SK-N-SH (cell line): ENCODE data around the gene KIF13A. TPM values are rescaled to one million over a fixed set of nuclear protein-coding genes. Genes with fewer than 3 reads are reported as not detected.

Experiments used
- CTCF ChIA-PET: fragments of 300-600, 350-600 bp; formaldehyde crosslinking; extraction: SDS; loops from one replicate; lab custom pipeline; 2021; lab: Yijun Ruan, JAX
- POLR2A ChIA-PET: fragments of 350-600 bp; sonication (Branson Sonifier 250); formaldehyde crosslinking; extraction: SDS; loops from one replicate; lab custom pipeline; 2020; ENCODE audit warnings: antibody characterized with exemption, inconsistent platforms; lab: Yijun Ruan, JAX
- DNase-seq: peaks from one replicate; pipeline ENCODE4 v3.0.0; 2012
- H2AFZ ChIP-seq: fragments of 200-600 bp; sonication (generic); 2 replicates; pipeline ENCODE4 v1.8.1; 2016; ENCODE audit warnings: antibody characterized with exemption, mild to moderate bottlenecking, low read depth
- H3F3A ChIP-seq: fragments of 200-600 bp; sonication (generic); replicated peaks from 2 replicates; pipeline ENCODE3; 2016; ENCODE audit warnings: antibody characterized with exemption, mild to moderate bottlenecking; ENCODE audit not compliant: insufficient read depth
- H3K27ac ChIP-seq, 2 experiments: fragments of 200-500 bp in 1 of 2; fragments of 200-600 bp in 1 of 2; sonication (Bioruptor generic) in 1 of 2; sonication (generic), shearing (Covaris generic) in 1 of 2; 2 replicates each; pipeline versions ENCODE4 v1.5.1 to v1.6.1; 2014 to 2016; ENCODE audit warnings: low read depth in 2 of 2, inconsistent platforms in 1 of 2, low read length in 1 of 2, mild to moderate bottlenecking in 1 of 2, mixed read lengths in 1 of 2
- H3K27me3 ChIP-seq: fragments of 200-600 bp; sonication (generic), shearing (Covaris generic); 2 replicates; pipeline ENCODE4 v1.6.1; 2016; ENCODE audit warnings: mixed run types; ENCODE audit not compliant: insufficient read depth
- H3K36me3 ChIP-seq, 2 experiments: fragments of 200-500 bp in 1 of 2; fragments of 200-600 bp in 1 of 2; sonication (Bioruptor generic) in 1 of 2; sonication (generic) in 1 of 2; replicated peaks in 1 of 2; 2 replicates each; pipeline versions ENCODE3 to v1.5.1; 2014 to 2016; ENCODE audit warnings: low read length in 1 of 2, mild to moderate bottlenecking in 1 of 2; ENCODE audit not compliant: insufficient read depth in 2 of 2, control insufficient read depth in 1 of 2
- H3K4me1 ChIP-seq, 2 experiments: fragments of 200-500 bp in 1 of 2; fragments of 200-600 bp in 1 of 2; sonication (Bioruptor generic) in 1 of 2; sonication (generic), shearing (Covaris generic) in 1 of 2; 2 replicates each; pipeline versions ENCODE4 v1.5.1 to v1.6.1; 2014 to 2016; ENCODE audit warnings: low read depth in 1 of 2, low read length in 1 of 2, mixed run types in 1 of 2; ENCODE audit not compliant: insufficient read depth in 2 of 2, control insufficient read depth in 1 of 2
- H3K4me2 ChIP-seq: fragments of 200-600 bp; sonication (generic), shearing (Covaris generic); 2 replicates; pipeline ENCODE4 v1.6.1; 2017; ENCODE audit warnings: mixed run types
- H3K4me3 ChIP-seq, 2 experiments: fragments of 200-500 bp in 1 of 2; fragments of 200-600 bp in 1 of 2; sonication (Bioruptor generic) in 1 of 2; sonication (generic), shearing (Covaris generic) in 1 of 2; 2 replicates each; pipeline versions ENCODE4 v1.5.1 to v1.8.1; 2014 to 2016; ENCODE audit warnings: low read depth in 2 of 2, inconsistent platforms in 1 of 2, low read length in 1 of 2, mild to moderate bottlenecking in 1 of 2, mixed read lengths in 1 of 2, moderate library complexity in 1 of 2
- H3K79me2 ChIP-seq: fragments of 200-600 bp; sonication (generic); 2 replicates; pipeline ENCODE4 v1.8.1; 2017; ENCODE audit warnings: mild to moderate bottlenecking; ENCODE audit not compliant: insufficient read depth
- H3K9ac ChIP-seq: fragments of 200-600 bp; sonication (generic); 2 replicates; pipeline ENCODE4 v1.6.1; 2017; ENCODE audit warnings: mixed run types
- H3K9me2 ChIP-seq: fragments of 200-600 bp; sonication (generic); 2 replicates; pipeline ENCODE4 v1.6.1; 2017; ENCODE audit warnings: mixed run types
- H3K9me3 ChIP-seq: fragments of 200-600 bp; sonication (generic); 2 replicates; pipeline ENCODE4 v1.6.1; 2017; ENCODE audit warnings: mixed run types, mild to moderate bottlenecking, moderate library complexity
- H4K20me1 ChIP-seq: fragments of 200-600 bp; sonication (generic); 2 replicates; pipeline ENCODE4 v1.6.1; 2017; ENCODE audit warnings: mild to moderate bottlenecking, mixed run types; ENCODE audit not compliant: insufficient read depth
- ELF1 ChIP-seq: IDR thresholded peaks from 2 replicates; pipeline ENCODE4 v1.4.0; 2012
- EP300 ChIP-seq, 2 experiments: IDR thresholded peaks; 2 replicates each; pipeline versions ENCODE4 v1.4.0 to v1.6.1; 2012; ENCODE audit warnings: borderline replicate concordance in 1 of 2, low read depth in 1 of 2, low read length in 1 of 2
- FOSL2 ChIP-seq: IDR thresholded peaks from 2 replicates; pipeline ENCODE4 v1.4.0; 2012; ENCODE audit warnings: low read depth, mild to moderate bottlenecking, moderate library complexity, borderline replicate concordance
- GABPA ChIP-seq: IDR thresholded peaks from 2 replicates; pipeline ENCODE4 v1.4.0; 2012; ENCODE audit warnings: low read depth, mild to moderate bottlenecking
- MEF2A ChIP-seq: IDR thresholded peaks from 2 replicates; pipeline ENCODE4 v1.4.0; 2012; ENCODE audit warnings: low read depth, borderline replicate concordance
- PBX3 ChIP-seq: IDR thresholded peaks from 2 replicates; pipeline ENCODE4; 2012
- POLR2AphosphoS5 ChIP-seq: IDR thresholded peaks from 2 replicates; pipeline ENCODE4 v1.6.1; 2012; ENCODE audit warnings: low read depth, low read length
- REST ChIP-seq: IDR thresholded peaks from 2 replicates; pipeline ENCODE4 v1.6.1; 2012; ENCODE audit warnings: mild to moderate bottlenecking, low read depth, low read length, moderate library complexity
- RXRA ChIP-seq: IDR thresholded peaks from 2 replicates; pipeline ENCODE4 v1.4.0; 2012; ENCODE audit warnings: low read depth, mild to moderate bottlenecking, borderline replicate concordance
- SIN3A ChIP-seq: IDR thresholded peaks from 2 replicates; pipeline ENCODE4 v1.6.1; 2012; ENCODE audit warnings: low read depth, mild to moderate bottlenecking, low read length, moderate library complexity, borderline replicate concordance
- SMC3 ChIP-seq: IDR thresholded peaks from 2 replicates; pipeline ENCODE4 v1.6.1; 2012; ENCODE audit warnings: low read depth, low read length, improper control_type of control experiment
- TCF12 ChIP-seq: IDR thresholded peaks from 2 replicates; pipeline ENCODE4 v1.4.0; 2012
- TEAD4 ChIP-seq: IDR thresholded peaks from 2 replicates; pipeline ENCODE4 v1.4.0; 2012; ENCODE audit warnings: mild to moderate bottlenecking, borderline replicate concordance; ENCODE audit not compliant: insufficient read depth
- WGBS: methylation state at CpG from one replicate; pipeline ENCODE4 v1.1.6; 2017; ENCODE audit warnings: low lambda C conversion rate; 5-methylcytosine and 5-hydroxymethylcytosine counted together
- polyA plus RNA-seq, 3 experiments: library from polyadenylated mRNA; depleted of rRNA; stranded (reverse); fragments of >200 nt; gene quantifications; 2 replicates each; pipeline ENCODE4 v1.2.3, GENCODE V29; 2012

The KIF13A gene
- polyA plus RNA-seq, 1 of the 3 experiments (the other 2 are of a cell fraction), result 18.2 TPM

GRCh38 chr6:18023891-18024290 lies 36.5 kb upstream of the KIF13A start:
- Histone ChIP-seq H3K4me3 (no peak overlapping the region), H3K4me2 (no peak overlapping the region), H3K9me3 (no peaks in the 10 kb centered on the region), H2AFZ (no peak overlapping the region), H3F3A (no peaks in the 10 kb centered on the region), H3K9me2 (no peaks in the 10 kb centered on the region), H3K36me3 (no peaks in the 10 kb centered on the region), H3K27me3 (no peaks in the 10 kb centered on the region), H3K27ac (no peak overlapping the region), H3K4me1 (peaks cover 2 to 11% of the 10 kb centered on the region in 2 experiments; a peak in 2 of 4 replicates), H3K79me2 (no peaks in the 10 kb centered on the region), H3K9ac (no peak overlapping the region), H4K20me1 (no peaks in the 10 kb centered on the region)
- WGBS, result 100% methylated on average over 4 of the region's 4 CpGs
- CTCF ChIA-PET, result no interaction called here
- TF ChIP-seq SIN3A, result no peak
- TF ChIP-seq GABPA, result no peak
- POLR2A ChIA-PET, result no interaction called here
- no peak for DNase-seq

GRCh38 chr6:18022398-18023231 lies 35.2 kb upstream of the KIF13A start:
- no peaks in the 10 kb centered on the region for H3F3A ChIP-seq
- no peaks in the 10 kb centered on the region for H4K20me1 ChIP-seq
- ChIA-PET CTCF (interaction anchor here (0.6 to 1.0 kb wide), 2 partner anchors 11 to 92 kb away, joined by 3 read pairs; no protein-coding TSS in a partner anchor), POLR2A (no interaction called here)
- no peak overlapping the region for H3K4me3 ChIP-seq
- no peaks in the 10 kb centered on the region for H3K27me3 ChIP-seq
- no peaks in the 10 kb centered on the region for H3K79me2 ChIP-seq
- DNase-seq, result no peak
- no peaks in the 10 kb centered on the region for H3K9me3 ChIP-seq
- peak overlapping the region; percentile 17; the same call in 1 of the 2 replicates for H3K9ac ChIP-seq
- peak overlapping the region in 1 of 2 experiments; percentile 21; a peak in 2 of 4 replicates for H3K27ac ChIP-seq
- H3K4me2 ChIP-seq, result peak overlapping the region; percentile 11; the same call in 1 of the 2 replicates
- H3K9me2 ChIP-seq, result no peaks in the 10 kb centered on the region
- no peaks in the 10 kb centered on the region for H3K36me3 ChIP-seq
- WGBS, result 68% methylated on average over 11 of the region's 11 CpGs
- H3K4me1 ChIP-seq, result peaks cover 2 to 11% of the 10 kb centered on the region in 2 experiments; a peak in 2 of 4 replicates
- H2AFZ ChIP-seq, result peak overlapping the region; percentile 75
- TF ChIP-seq MEF2A (no peak), FOSL2 (peak; percentile 17; the same call in 1 of the 2 replicates), EP300 (IDR thresholded peaks at IDR 0.05; ENCODE audit: borderline replicate concordance in 1 of 2, low read depth in 1 of 2, low read length in 1 of 2) (no peak), TEAD4 (0 out of 2 replicates have a peak, but pooled peaks have one; percentile 44)

GRCh38 chr6:18021166-18021850 lies 33.9 kb upstream of the KIF13A start:
- no peaks in the 10 kb centered on the region for H3K27me3 ChIP-seq
- no peak overlapping the region for H3K27ac ChIP-seq
- DNase-seq, result no peak
- no peaks in the 10 kb centered on the region for H4K20me1 ChIP-seq
- no peak overlapping the region for H3K9ac ChIP-seq
- no peaks in the 10 kb centered on the region for H3K36me3 ChIP-seq
- ChIA-PET POLR2A (no interaction called here), CTCF (no interaction called here)
- 94% methylated on average over 16 of the region's 18 CpGs for WGBS
- no peak overlapping the region for H2AFZ ChIP-seq
- no peak overlapping the region for H3K4me2 ChIP-seq
- H3F3A ChIP-seq, result no peaks in the 10 kb centered on the region
- no peaks in the 10 kb centered on the region for H3K9me2 ChIP-seq
- H3K9me3 ChIP-seq, result no peaks in the 10 kb centered on the region
- H3K4me3 ChIP-seq, result no peak overlapping the region
- H3K79me2 ChIP-seq, result no peaks in the 10 kb centered on the region
- TF ChIP-seq RXRA, result no peak
- TF ChIP-seq TCF12, result no peak
- TF ChIP-seq POLR2AphosphoS5, result no peak
- no peak for TF ChIP-seq PBX3
- TF ChIP-seq ELF1, result no peak
- TF ChIP-seq SMC3, result no peak
- no peak for TF ChIP-seq REST
- H3K4me1 ChIP-seq, result peaks cover 2 to 11% of the 10 kb centered on the region in 2 experiments; a peak in 2 of 4 replicates
